Trophoblast cell (in vitro differentiated cells and primary cell): ENCODE measurements around the gene ESYT1.
A peak's percentile ranks its signal among the peaks of the same experiment; 100 is the strongest.

Source experiments
- DNase-seq, 2 donors: peaks; one replicate each; pipeline ENCODE4 v3.0.0-alpha.2; 2016
- H2AFZ ChIP-seq: 2 replicates; pipeline ENCODE4 v1.6.1; 2013; ENCODE audit warnings: low read length, moderate library complexity, mild to moderate bottlenecking; ENCODE audit not compliant: insufficient read depth, poor library complexity
- H2AK5ac ChIP-seq: 2 replicates; pipeline ENCODE4 v1.6.1; 2013; ENCODE audit warnings: mild to moderate bottlenecking, low read length
- H2BK120ac ChIP-seq: 2 replicates; pipeline ENCODE4 v1.6.1; 2013; ENCODE audit warnings: low read length, mild to moderate bottlenecking, moderate library complexity; ENCODE audit not compliant: insufficient read depth, poor library complexity
- H2BK12ac ChIP-seq: 2 replicates; pipeline ENCODE4 v1.6.1; 2013; ENCODE audit warnings: mild to moderate bottlenecking, low read length, moderate library complexity
- H2BK5ac ChIP-seq: 2 replicates; pipeline ENCODE4 v1.6.1; 2013; ENCODE audit warnings: low read length, low read depth, moderate library complexity, mild to moderate bottlenecking; ENCODE audit not compliant: poor library complexity
- H3K14ac ChIP-seq: 2 replicates; pipeline ENCODE4 v1.6.1; 2013; ENCODE audit warnings: mild to moderate bottlenecking, low read length
- H3K18ac ChIP-seq: 2 replicates; pipeline ENCODE4 v1.6.1; 2013; ENCODE audit warnings: mild to moderate bottlenecking, low read length
- H3K23ac ChIP-seq: 2 replicates; pipeline ENCODE4 v1.6.1; 2013; ENCODE audit warnings: low read length
- H3K27ac ChIP-seq: 2 replicates; pipeline ENCODE4 v1.5.1; 2013; ENCODE audit warnings: low read depth, mild to moderate bottlenecking, inconsistent platforms, low read length, moderate library complexity
- H3K27me3 ChIP-seq: 2 replicates; pipeline ENCODE4 v1.6.1; 2013; ENCODE audit warnings: inconsistent platforms, mild to moderate bottlenecking, low read length, moderate library complexity; ENCODE audit not compliant: insufficient read depth
- H3K36me3 ChIP-seq, 2 experiments: 1 replicate in 1 of 2; 2 replicates in 1 of 2; pipeline ENCODE4 v1.6.1; 2013; ENCODE audit warnings: low read length in 2 of 2, mild to moderate bottlenecking in 2 of 2, moderate library complexity in 1 of 2; ENCODE audit not compliant: insufficient read depth in 2 of 2, control insufficient read depth in 1 of 2
- H3K4ac ChIP-seq: 2 replicates; pipeline ENCODE4 v1.6.1; 2013; ENCODE audit warnings: low read depth, mild to moderate bottlenecking, low read length, moderate library complexity
- H3K4me1 ChIP-seq, 2 experiments: 1 replicate in 1 of 2; 2 replicates in 1 of 2; pipeline ENCODE4 v1.6.1; 2013; ENCODE audit warnings: low read length in 2 of 2, mild to moderate bottlenecking in 2 of 2, moderate library complexity in 1 of 2; ENCODE audit not compliant: insufficient read depth in 2 of 2, control insufficient read depth in 1 of 2
- H3K4me2 ChIP-seq: 2 replicates; pipeline ENCODE4 v1.6.1; 2013; ENCODE audit warnings: inconsistent platforms, mild to moderate bottlenecking, low read length, moderate library complexity
- H3K4me3 ChIP-seq: 2 replicates; pipeline ENCODE4 v1.5.1; 2013; ENCODE audit warnings: mild to moderate bottlenecking, low read depth, low read length, inconsistent platforms
- H3K79me1 ChIP-seq: one replicate; pipeline ENCODE4 v1.6.1; 2013; ENCODE audit warnings: low read length
- H3K79me2 ChIP-seq: 2 replicates; pipeline ENCODE4 v1.6.1; 2013; ENCODE audit warnings: low read length, mild to moderate bottlenecking; ENCODE audit not compliant: control insufficient read depth, insufficient read depth, poor library complexity
- H3K9ac ChIP-seq: 2 replicates; pipeline ENCODE4 v1.6.1; 2013; ENCODE audit warnings: mild to moderate bottlenecking, low read length
- H3K9me3 ChIP-seq: 2 replicates; pipeline ENCODE4 v1.6.1; 2013; ENCODE audit warnings: low read depth, mild to moderate bottlenecking, control low read depth, inconsistent platforms, low read length; ENCODE audit not compliant: insufficient read depth
- H4K12ac ChIP-seq: 2 replicates; pipeline ENCODE4 v1.6.1; 2013; ENCODE audit warnings: low read depth, mild to moderate bottlenecking, low read length, moderate library complexity
- H4K8ac ChIP-seq: 2 replicates; pipeline ENCODE4 v1.6.1; 2013; ENCODE audit warnings: low read depth, mild to moderate bottlenecking, low read length, moderate library complexity
- H4K91ac ChIP-seq: one replicate; pipeline ENCODE4 v1.6.1; 2013; ENCODE audit warnings: low read depth, mild to moderate bottlenecking, low read length, moderate library complexity
- WGBS: extraction: QIAGEN DNeasy Blood & Tissue Kit; methylation state at CpG from one replicate; pipeline ENCODE4 v1.1.7; 2013; ENCODE audit warnings: missing lambda C conversion rate; ENCODE audit not compliant: insufficient read length, insufficient coverage; ENCODE audit errors: extremely low coverage; 5-methylcytosine and 5-hydroxymethylcytosine counted together

The ESYT1 gene

GRCh38 chr12:56163533-56164344, 35.7 kb downstream of the ESYT1 start:
- Histone ChIP-seq H3K4me2 (no peak overlapping the region), H4K12ac (no peak overlapping the region), H4K8ac (no peak overlapping the region), H3K4ac (no peak overlapping the region), H3K4me3 (peak overlapping the region; percentile 13), H3K79me1 (peaks cover 6% of the 10 kb centered on the region), H3K27me3 (no peaks in the 10 kb centered on the region), H3K23ac (no peak overlapping the region), H3K9ac (no peak overlapping the region), H3K27ac (no peak overlapping the region), H2BK12ac (no peak overlapping the region), H3K14ac (no peak overlapping the region), H2BK5ac (no peak overlapping the region), H3K4me1 (peaks cover 18 to 20% of the 10 kb centered on the region in 2 experiments), H2AK5ac (no peak overlapping the region), H3K18ac (no peak overlapping the region), H3K79me2 (peaks cover 11% of the 10 kb centered on the region), H3K9me3 (peaks cover 2% of the 10 kb centered on the region), H2BK120ac (no peak overlapping the region), H3K36me3 (peaks cover 68 to 73% of the 10 kb centered on the region in 2 experiments), H2AFZ (no peak overlapping the region), H4K91ac (no peak overlapping the region)
- WGBS, result no CpG with 5 or more reads among the region's 11 CpGs
- DNase-seq, result peak in 1 of 2 donors; percentile 18

GRCh38 chr12:56164345-56164729, 36.3 kb downstream of the ESYT1 start:
- WGBS, result 100% methylated on average over 1 of the region's 17 CpGs
- Histone ChIP-seq H2BK5ac (no peak overlapping the region), H3K4me2 (no peak overlapping the region), H2AK5ac (no peak overlapping the region), H4K8ac (no peak overlapping the region), H3K79me1 (peaks cover 2% of the 10 kb centered on the region), H3K4me3 (no peak overlapping the region), H3K23ac (no peak overlapping the region), H3K36me3 (peaks cover 72 to 77% of the 10 kb centered on the region in 2 experiments), H2BK12ac (no peak overlapping the region), H3K4me1 (peaks cover 18 to 19% of the 10 kb centered on the region in 2 experiments), H3K79me2 (peaks cover 6% of the 10 kb centered on the region), H3K18ac (no peak overlapping the region), H3K9ac (no peak overlapping the region), H4K12ac (no peak overlapping the region), H3K9me3 (peaks cover 2% of the 10 kb centered on the region), H2BK120ac (no peak overlapping the region), H3K27me3 (no peaks in the 10 kb centered on the region), H4K91ac (no peak overlapping the region), H3K14ac (no peak overlapping the region), H2AFZ (no peak overlapping the region), H3K4ac (no peak overlapping the region), H3K27ac (no peak overlapping the region)
- DNase-seq, result no peak

GRCh38 chr12:56165369-56165768, 37.3 kb downstream of the ESYT1 start:
- peaks cover 73 to 77% of the 10 kb centered on the region in 2 experiments for H3K36me3 ChIP-seq
- no peak overlapping the region for H3K18ac ChIP-seq
- no peak overlapping the region for H3K4ac ChIP-seq
- no peak overlapping the region for H2AK5ac ChIP-seq
- H3K9me3 ChIP-seq, result peaks cover 2% of the 10 kb centered on the region
- no peak overlapping the region for H2BK120ac ChIP-seq
- no peak overlapping the region for H2BK12ac ChIP-seq
- no peak overlapping the region for H4K8ac ChIP-seq
- no peaks in the 10 kb centered on the region for H3K79me1 ChIP-seq
- no peak overlapping the region for H3K27ac ChIP-seq
- no peak overlapping the region for H3K23ac ChIP-seq
- H4K12ac ChIP-seq, result no peak overlapping the region
- peak; percentile 43 to 57 for DNase-seq
- no CpG with 5 or more reads among the region's 4 CpGs for WGBS
- H3K4me2 ChIP-seq, result no peak overlapping the region
- no peak overlapping the region for H3K9ac ChIP-seq
- no peaks in the 10 kb centered on the region for H3K27me3 ChIP-seq
- H3K14ac ChIP-seq, result no peak overlapping the region
- H2BK5ac ChIP-seq, result no peak overlapping the region
- no peak overlapping the region for H4K91ac ChIP-seq
- no peaks in the 10 kb centered on the region for H3K79me2 ChIP-seq
- no peak overlapping the region for H3K4me3 ChIP-seq
- H2AFZ ChIP-seq, result no peak overlapping the region
- peaks cover 9% of the 10 kb centered on the region in 2 experiments for H3K4me1 ChIP-seq

GRCh38 chr12:56169229-56169759, 41.2 kb downstream of the ESYT1 start:
- no peak overlapping the region for H3K4ac ChIP-seq
- no peak overlapping the region for H2AFZ ChIP-seq
- no peak overlapping the region for H4K91ac ChIP-seq
- H3K9ac ChIP-seq, result no peak overlapping the region
- no peaks in the 10 kb centered on the region for H3K9me3 ChIP-seq
- no peak overlapping the region for H3K4me3 ChIP-seq
- H3K4me1 ChIP-seq, result no peaks in the 10 kb centered on the region
- no CpG with 5 or more reads among the region's 11 CpGs for WGBS
- H3K23ac ChIP-seq, result no peak overlapping the region
- no peaks in the 10 kb centered on the region for H3K79me1 ChIP-seq
- H2AK5ac ChIP-seq, result no peak overlapping the region
- no peak overlapping the region for H3K18ac ChIP-seq
- no peak overlapping the region for H2BK5ac ChIP-seq
- DNase-seq, result no peak
- no peak overlapping the region for H2BK120ac ChIP-seq
- H3K4me2 ChIP-seq, result no peak overlapping the region
- no peak overlapping the region for H4K12ac ChIP-seq
- no peak overlapping the region for H2BK12ac ChIP-seq
- H3K36me3 ChIP-seq, result peaks cover 72 to 74% of the 10 kb centered on the region in 2 experiments
- H4K8ac ChIP-seq, result no peak overlapping the region
- no peaks in the 10 kb centered on the region for H3K27me3 ChIP-seq
- H3K14ac ChIP-seq, result no peak overlapping the region
- H3K27ac ChIP-seq, result no peak overlapping the region
- no peaks in the 10 kb centered on the region for H3K79me2 ChIP-seq
